Activated effector memory CD4-positive, alpha-beta T cell treated with Interleukin-2 at 50 U/mL for 16 hours (primary cell): ENCODE data around the gene FCAMR.
A peak's percentile ranks its signal among the peaks of the same experiment; 100 is the strongest.

ENCODE experiments used
- DNase-seq: peaks from one replicate; pipeline ENCODE4 v3.0.0-alpha.2; 2020

Gene FCAMR

GRCh38 chr1:206992790-206993189 lies 22.5 kb upstream of the FCAMR start:
- DNase-seq, result no peak

GRCh38 chr1:206987873-206988272 lies 17.6 kb upstream of the FCAMR start:
- DNase-seq, result no peak

GRCh38 chr1:206986885-206987284 lies 16.6 kb upstream of the FCAMR start:
- DNase-seq, result no peak

- no peak for DNase-seq
These were observed 16.1 kb upstream of the FCAMR start for GRCh38 chr1:206986402-206986801.

- DNase-seq, result no peak
These were observed 15.0 kb upstream of the FCAMR start for GRCh38 chr1:206985162-206985749.

GRCh38 chr1:206982216-206982615 lies 12.0 kb upstream of the FCAMR start:
- peak; percentile 30 for DNase-seq

GRCh38 chr1:206979379-206980043 lies 9.3 kb upstream of the FCAMR start:
- no peak for DNase-seq

- no peak for DNase-seq
These were observed 8.0 kb upstream of the FCAMR start for GRCh38 chr1:206978259-206978658.

GRCh38 chr1:206975306-206975705 lies 5.0 kb upstream of the FCAMR start:
- no peak for DNase-seq

- DNase-seq, result no peak
These were observed 3.9 kb upstream of the FCAMR start for GRCh38 chr1:206974140-206974539.

- DNase-seq, result no peak
These were observed 2.5 kb upstream of the FCAMR start for GRCh38 chr1:206972728-206973127.

- no peak for DNase-seq
These were observed 882 bp upstream of the FCAMR start for GRCh38 chr1:206971029-206971655.

- DNase-seq, result no peak
These were observed 1.2 kb downstream of the FCAMR start for GRCh38 chr1:206969090-206969489.

GRCh38 chr1:206967096-206967849 lies 3.0 kb downstream of the FCAMR start:
- no peak for DNase-seq

- DNase-seq, result no peak
These were observed 4.5 kb downstream of the FCAMR start for GRCh38 chr1:206965781-206966180.

- no peak for DNase-seq
These were observed 6.5 kb downstream of the FCAMR start for GRCh38 chr1:206963740-206964139.

GRCh38 chr1:206963119-206963712 lies 7.0 kb downstream of the FCAMR start:
- no peak for DNase-seq

- DNase-seq, result no peak
These were observed 8.0 kb downstream of the FCAMR start for GRCh38 chr1:206962272-206962671.

- DNase-seq, result no peak
These were observed 8.6 kb downstream of the FCAMR start for GRCh38 chr1:206961668-206962067.

- DNase-seq, result no peak
These were observed 9.4 kb downstream of the FCAMR start for GRCh38 chr1:206960676-206961386.

- no peak for DNase-seq
These were observed 12.1 kb downstream of the FCAMR start for GRCh38 chr1:206958144-206958543.

GRCh38 chr1:206957639-206958038 lies 12.6 kb downstream of the FCAMR start:
- DNase-seq, result no peak
